KBM-7 (cell line): ENCODE results near the gene GFY.
"Not testable (repeated sequence)": the region's sequence is repeated elsewhere in the genome, so short reads cannot be mapped to it uniquely, and the experiment has no call there.

Experiments
- DNase-seq: peaks from one replicate; pipeline ENCODE4 v3.0.0-alpha.2; 2015
- in situ Hi-C: fragments of 300-500 bp; cut with MboI; formaldehyde crosslinking; loops from 2 replicates; pipeline ENCODE4 v1.14.3; 2020; ENCODE audit warnings: low sequenced_read_pairs, low pct_unique_long_range_greater_than_20kb, mixed read lengths

The GFY gene

DNA sequence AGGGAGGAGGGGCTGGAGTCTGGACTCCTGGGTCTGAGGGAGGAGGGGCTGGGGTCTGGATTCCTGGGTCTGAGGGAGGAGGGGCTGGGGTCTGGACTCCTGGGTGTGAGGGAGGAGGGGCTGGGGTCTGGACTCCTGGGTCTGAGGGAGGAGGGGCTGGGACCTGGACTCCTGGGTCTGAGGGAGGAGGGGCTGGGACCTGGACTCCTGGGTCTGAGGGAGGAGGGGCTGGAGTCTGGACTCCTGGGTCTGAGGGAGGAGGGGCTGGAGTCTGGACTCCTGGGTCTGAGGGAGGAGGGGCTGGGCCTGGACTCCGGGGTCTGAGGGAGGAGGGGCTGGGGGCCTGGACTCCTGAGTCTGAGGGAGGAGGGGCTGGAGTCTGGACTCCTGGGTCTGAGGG is 35.9 kb downstream of the GFY start:
- in situ Hi-C loops, DNase-seq: not testable (repeated sequence)

DNA sequence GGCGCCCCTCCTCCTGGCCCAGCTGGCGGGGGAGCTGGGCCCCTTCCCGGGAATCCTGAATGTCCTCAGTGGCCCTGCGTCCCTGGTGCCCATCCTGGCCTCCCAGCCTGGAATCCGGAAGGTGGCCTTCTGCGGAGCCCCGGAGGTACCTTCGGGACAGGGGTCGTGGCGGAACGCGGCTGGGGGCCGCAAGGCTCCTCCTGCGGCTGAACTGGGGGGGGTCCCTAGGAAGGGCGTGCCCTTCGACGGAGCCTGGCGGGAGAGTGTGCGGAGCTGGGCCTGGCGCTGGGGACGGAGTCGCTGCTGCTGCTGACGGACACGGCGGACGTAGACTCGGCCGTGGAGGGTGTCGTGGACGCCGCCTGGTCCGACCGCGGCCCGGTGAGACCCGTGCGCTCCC is 36.5 kb downstream of the GFY start:
- no peak for DNase-seq
- in situ Hi-C loops = no loop called here

DNA sequence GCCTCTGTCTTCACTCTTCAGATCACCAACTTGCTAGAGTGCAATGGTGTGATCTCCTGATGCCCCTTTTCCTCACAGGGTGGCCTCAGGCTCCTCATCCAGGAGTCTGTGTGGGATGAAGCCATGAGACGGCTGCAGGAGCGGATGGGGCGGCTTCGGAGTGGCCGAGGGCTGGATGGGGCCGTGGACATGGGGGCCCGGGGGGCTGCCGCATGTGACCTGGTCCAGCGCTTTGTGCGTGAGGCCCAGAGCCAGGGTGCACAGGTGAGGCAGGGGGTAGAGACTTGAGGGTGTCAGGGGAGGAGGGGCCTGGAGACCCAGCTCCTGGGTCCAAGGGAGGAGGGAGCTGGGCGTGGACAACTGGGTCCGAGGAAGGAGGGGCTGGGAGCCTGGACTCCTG is 37.3 kb downstream of the GFY start:
- in situ Hi-C loops = no loop called here

DNA sequence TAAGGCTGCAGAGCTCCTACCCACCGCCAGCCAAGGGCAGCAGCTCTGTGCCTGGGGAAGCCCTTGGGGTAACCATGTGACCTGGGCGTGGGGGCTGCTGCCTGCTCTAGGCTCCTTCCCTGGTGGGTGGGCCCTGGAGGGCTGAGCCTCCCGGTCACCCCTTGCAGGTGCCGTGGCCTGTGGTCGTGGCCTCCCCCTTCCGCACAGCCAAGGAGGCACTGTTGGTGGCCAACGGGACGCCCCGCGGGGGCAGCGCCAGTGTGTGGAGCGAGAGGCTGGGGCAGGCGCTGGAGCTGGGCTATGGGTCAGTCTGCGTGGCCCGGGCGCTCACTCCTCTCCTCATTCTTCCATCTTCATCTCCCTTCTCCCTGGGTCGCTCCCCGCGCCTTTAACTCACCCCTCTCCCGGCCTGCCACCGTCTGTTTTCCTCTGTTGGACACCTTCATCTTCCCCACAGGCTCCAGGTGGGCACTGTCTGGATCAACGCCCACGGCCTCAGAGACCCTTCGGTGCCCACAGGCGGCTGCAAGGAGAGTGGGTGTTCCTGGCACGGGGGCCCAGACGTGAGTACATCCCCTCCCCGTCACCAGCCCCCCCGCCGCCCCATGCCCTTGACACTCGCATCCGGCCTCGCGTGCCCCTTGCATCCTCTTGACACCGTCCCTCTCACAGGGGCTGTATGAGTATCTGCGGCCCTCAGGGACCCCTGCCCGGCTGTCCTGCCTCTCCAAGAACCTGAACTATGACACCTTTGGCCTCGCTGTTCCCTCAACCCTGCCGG is 39.0 kb downstream of the GFY start:
- in situ Hi-C loops = no loop called here
- DNase-seq = no peak

More for the DNA sequence above, 37.3 kb downstream of the GFY start:
- no peak for DNase-seq

DNA sequence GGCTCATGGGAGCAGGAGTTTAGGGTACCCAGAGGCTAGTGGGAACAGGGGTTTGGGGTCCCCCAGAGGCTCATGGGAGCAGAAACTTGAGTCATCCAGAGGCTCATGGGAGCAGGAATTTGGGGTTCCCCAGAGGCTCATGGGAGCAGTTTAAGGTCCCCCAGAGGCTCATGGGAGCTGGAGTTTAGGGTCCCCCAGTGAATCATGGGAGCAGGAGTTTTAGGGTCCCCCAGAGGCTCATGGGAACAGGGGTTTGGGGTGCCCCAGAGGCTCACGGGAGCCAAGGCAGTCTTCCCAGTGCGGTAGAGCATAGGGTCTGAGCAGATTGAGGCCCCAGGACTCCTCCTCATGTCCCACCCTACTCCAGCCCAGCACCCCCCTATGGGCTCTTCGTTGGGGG is 40.2 kb downstream of the GFY start:
- in situ Hi-C loops = no loop called here
- no peak for DNase-seq

DNA sequence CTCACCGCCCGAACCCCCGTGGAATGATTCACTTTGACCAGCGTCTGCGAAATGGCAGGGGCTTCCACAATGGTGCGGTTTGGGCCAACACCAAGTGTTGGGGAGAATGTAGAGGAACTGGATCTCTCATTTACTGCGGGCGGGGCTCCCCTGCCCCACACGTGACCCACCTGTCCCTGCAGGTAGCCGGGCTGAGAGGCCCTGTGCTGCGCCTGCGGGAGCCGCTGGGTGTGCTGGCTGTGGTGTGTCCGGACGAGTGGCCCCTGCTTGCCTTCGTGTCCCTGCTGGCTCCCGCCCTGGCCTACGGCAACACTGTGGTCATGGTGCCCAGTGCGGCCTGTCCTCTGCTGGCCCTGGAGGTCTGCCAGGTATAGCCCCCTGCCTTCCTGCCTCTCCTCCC is 43.0 kb downstream of the GFY start:
- DNase-seq = no peak
- in situ Hi-C loops = no loop called here

DNA sequence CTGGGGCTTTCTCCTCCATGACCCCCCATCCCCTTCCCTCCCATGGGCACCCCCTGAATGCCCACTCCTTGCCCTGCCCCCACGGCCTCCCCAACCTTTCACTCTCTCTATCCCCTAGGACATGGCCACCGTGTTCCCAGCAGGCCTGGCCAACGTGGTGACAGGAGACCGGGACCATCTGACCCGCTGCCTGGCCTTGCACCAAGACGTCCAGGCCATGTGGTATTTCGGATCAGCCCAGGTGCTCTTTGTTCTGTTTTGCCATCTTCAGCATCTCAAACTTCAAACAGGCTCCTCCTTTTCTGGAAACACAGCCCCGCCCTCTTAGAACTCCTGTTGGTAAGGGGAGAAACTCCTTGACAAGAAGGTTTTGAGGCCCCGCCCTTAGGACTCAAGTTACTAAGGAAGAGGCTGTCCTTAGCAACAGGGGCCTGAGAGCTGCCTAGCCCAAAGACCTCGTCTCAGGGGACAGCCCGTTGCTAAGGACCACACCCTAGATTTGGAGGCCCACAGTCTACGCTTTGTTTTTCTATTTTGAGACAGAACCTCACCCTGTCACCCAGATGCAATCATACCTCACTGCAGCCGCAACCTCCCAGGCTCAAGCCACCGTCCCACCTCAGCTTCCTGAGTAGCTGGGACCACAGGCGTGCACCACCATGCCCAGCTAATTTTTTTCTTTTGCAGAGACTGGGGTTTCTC is 43.7 kb downstream of the GFY start:
- in situ Hi-C loops = no loop called here
- DNase-seq = peak; percentile 53

DNA sequence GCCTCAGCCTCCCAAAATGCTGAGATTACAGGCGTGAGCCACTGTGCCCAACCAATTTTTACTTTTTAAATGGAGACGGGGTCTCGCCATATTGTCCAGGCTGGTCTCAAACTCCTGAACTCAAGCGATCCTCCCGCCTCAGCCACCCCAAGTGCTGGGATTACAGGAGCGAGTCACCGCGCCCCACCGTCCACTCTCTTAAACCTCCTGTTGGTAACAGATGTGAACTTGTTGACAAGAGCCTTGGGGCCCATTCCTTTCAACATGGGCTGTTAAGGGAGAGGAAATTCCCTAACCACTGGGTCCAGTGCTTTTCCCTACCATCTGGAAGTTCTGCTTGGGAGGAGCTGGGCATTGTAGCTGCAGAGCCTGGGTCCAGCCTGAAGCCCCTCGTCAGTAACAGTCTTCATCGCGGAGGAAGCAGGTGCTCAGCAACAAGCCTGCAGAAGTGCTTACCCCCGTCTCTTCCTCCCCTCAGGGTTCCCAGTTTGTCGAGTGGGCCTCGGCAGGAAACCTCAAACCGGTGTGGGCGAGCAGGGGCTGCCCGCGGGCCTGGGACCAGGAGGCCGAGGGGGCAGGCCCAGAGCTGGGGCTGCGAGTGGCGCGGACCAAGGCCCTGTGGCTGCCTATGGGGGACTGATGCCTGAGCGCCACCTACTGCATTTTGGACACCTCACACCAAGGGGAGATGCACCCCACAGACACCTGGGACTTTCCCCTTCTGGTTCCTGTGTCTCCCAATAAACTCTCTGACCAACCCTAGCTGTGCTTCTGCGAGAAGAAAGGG is 44.8 kb downstream of the GFY start:
- peak; percentile 57 for DNase-seq

DNA sequence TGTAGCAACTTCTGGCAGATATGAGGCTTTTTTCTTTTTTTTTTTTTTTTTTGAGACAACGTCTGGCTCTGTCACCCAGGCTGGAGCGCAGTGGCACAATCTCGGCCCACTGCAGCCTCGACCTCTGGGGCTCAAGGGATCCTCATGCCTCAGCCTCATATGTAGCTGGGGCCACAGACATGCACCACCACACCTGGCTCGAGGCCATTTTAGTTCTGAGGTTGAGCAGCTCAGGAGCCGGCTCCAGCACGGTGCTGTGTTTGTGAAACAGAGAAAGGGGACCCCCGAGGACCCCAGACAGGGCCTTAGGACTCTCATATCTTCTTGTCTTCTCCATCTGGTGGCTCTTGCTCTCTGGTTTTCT is 45.4 kb downstream of the GFY start:
- in situ Hi-C loops = no loop called here
- no peak for DNase-seq

More for the DNA sequence above, 44.8 kb downstream of the GFY start:
- in situ Hi-C loops = no loop called here

DNA sequence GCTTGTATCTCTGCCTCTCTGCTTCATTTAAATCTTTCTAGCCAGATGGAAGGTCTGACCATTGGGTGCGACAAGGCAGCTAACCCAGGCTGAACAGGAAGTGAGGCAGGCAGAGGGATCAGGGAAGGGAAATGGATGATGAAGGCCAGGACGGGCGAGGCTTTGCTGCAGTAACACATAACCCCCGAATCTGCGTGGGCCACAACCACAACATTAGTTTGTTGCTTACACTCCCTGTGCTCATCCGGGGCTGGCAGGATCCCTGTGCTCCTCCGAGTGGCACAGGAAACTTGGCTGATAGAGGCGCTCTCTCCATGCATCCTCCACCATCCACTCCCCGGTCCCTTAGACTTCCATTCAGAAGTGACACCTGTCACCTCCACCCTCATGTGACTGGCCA is 47.7 kb downstream of the GFY start:
- no peak for DNase-seq
- in situ Hi-C loops = no loop called here

DNA sequence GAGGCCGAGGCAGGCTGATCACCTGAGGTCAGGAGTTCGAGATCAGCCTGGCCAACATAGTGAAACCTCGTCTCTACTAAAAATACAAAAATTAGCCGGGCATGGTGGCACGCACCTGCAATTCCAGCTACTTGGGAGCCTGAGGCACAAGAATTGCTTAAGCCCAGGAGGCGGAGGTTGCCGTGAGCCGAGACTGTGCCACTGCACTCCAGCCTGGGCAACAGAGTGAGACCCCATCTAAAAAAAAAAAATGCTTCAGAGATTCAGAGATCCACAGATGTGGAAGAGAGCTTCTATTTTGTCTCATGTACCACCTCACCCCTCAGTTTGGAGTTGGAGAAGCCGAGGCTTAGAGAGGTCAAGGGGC is 48.3 kb downstream of the GFY start:
- DNase-seq, in situ Hi-C loops: not testable (repeated sequence)

DNA sequence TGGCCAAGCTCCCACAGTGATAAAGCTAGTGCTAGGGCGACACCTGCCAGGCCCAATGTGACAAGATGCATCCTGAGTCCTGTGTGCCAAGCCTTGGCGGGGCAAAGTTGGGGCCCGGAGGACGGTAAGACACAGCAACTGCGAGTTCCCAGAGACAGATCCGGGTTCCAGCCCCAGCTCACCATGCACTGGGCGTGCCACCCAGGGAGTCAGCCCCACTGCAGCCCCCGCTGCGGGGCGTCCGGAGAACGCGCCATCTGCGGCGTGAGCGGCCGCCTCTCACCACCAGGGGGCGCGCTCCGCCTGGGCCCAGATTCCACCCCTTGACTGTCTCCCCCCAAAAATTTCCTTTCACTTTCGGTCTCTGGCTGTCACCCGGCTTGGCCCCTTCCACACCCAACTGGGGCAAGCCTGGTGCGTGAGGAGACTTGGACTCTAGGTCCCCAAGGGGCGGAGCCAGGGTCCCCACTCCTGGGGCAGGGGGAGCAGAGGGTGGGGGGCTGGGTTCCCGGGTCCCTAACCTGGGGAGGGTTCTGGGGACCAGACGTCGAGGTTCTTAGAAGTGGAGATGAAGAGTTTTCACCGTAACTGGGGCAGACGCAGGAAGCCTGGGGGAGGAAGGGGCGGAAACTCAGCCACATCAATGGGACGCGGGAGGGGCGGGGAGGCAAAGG is 48.8 kb downstream of the GFY start, which contains the start of gene FLT3LG:
TSS of gene FLT3LG (plus strand) at position 348 of the 674 bp plus-strand sequence. CDS start 425 bp downstream, outside the sequence.
- in situ Hi-C loops = no loop called here
- DNase-seq = peak; percentile 92

DNA sequence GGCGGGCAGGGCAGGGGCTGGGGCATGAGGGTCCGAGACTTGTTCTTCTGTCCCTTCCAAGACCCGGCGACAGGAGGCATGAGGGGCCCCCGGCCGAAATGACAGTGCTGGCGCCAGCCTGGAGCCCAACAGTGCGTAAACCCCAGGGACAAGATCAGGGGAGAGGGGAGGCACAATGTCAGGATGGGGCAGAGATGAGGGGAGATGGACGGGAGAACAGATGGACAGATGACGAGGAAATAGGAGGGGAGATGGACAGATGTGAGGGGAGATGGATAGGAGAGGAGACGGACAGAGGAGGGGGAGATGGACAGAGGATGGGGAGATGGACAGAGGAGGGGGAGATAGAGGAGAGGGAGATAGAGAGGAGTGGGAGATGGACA is 49.3 kb downstream of the GFY start:
- in situ Hi-C loops = no loop called here
- no peak for DNase-seq

DNA sequence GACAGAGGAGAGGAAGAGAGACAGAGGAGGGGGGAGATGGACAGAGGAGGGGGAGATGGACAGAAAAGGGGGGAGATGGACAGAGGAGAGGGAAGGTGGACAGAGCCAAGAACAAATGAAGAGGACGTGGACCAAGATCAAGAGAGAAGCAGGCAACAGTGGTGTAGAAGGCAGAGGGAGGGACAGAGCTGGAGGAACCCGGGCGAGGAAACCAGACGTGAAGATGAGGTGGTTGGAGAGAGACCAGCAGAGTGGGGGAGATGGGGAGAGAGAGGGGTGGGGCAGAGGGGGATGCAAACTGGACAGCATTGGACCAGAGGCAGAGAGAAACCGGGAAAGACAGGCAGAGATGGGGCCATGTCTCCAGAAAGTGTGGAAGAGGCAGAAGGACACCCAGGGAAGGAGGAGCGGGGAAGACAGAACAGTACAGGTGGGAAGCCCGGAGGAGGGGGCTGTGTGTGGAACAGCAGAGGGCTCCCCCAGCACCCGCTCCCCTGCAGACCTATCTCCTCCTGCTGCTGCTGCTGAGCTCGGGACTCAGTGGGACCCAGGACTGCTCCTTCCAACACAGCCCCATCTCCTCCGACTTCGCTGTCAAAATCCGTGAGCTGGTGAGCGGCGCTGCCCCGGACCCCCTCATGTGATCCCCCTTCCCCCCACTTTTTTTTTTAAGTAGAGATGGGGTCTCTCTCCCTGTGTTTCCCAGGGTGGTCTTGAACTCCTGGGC is 50.2 kb downstream of the GFY start:
- no peak for DNase-seq
- in situ Hi-C loops = no loop called here

DNA sequence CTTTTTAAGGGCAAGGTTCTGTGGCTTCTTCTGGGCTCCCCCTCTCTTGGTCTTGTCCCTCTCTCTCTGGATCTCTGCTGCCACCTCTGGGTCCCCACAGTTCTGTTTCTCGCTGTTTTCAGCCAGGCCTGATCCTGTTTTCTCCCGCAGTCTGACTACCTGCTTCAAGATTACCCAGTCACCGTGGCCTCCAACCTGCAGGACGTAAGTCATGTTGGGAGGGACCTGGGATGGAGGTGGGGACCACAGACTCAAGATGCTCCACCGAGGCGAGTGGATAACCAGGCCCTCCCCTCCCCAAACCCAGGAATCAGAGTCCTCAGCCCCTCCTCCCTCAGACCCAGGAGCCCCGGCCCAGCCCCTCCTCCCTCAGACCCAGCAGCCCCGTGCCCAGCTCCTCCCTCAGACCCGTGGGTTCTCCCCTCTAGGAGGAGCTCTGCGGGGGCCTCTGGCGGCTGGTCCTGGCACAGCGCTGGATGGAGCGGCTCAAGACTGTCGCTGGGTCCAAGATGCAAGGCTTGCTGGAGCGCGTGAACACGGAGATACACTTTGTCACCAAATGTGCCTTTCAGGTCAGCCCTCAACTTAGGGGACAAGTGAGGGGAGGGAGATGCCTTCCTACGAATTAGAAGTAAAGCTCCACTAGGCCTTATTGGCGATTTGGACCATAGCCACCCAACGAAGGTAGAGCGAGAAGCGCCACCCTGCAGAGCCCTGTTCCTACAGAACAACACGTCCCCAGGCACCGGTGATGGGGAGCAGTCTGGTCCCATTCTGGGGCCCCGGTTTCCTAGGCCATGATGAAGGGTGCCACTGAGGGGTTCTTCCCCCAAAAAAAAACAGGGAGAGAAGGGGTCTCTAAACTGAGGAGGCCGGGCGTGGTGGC is 51.0 kb downstream of the GFY start:
- DNase-seq = peak; percentile 59
- in situ Hi-C loops = no loop called here
